ENCODE data around the gene VWCE.

The VWCE gene

GRCh38 chr11:61332797-61333549 is 37.9 kb upstream of the VWCE start, which contains the start of the genes DDB1 and TKFC:
DDB1 (minus strand) TSS chr11:61333105; CDS start chr11:61332968, 137 bp downstream.
TKFC (plus strand) TSS chr11:61333228; CDS start chr11:61334729, 1,501 bp downstream.
- TF ChIP-seq, protein P1, sequence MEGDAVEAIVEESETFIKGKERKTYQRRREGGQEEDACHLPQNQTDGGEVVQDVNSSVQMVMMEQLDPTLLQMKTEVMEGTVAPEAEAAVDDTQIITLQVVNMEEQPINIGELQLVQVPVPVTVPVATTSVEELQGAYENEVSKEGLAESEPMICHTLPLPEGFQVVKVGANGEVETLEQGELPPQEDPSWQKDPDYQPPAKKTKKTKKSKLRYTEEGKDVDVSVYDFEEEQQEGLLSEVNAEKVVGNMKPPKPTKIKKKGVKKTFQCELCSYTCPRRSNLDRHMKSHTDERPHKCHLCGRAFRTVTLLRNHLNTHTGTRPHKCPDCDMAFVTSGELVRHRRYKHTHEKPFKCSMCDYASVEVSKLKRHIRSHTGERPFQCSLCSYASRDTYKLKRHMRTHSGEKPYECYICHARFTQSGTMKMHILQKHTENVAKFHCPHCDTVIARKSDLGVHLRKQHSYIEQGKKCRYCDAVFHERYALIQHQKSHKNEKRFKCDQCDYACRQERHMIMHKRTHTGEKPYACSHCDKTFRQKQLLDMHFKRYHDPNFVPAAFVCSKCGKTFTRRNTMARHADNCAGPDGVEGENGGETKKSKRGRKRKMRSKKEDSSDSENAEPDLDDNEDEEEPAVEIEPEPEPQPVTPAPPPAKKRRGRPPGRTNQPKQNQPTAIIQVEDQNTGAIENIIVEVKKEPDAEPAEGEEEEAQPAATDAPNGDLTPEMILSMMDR (conservative IDR thresholded peaks at IDR 0.05; ENCODE audit: low read length): no peak
- peak within 1 kb of the TSS; percentile 90 for H3K4me3 ChIP-seq (ENCODE audit: low read length)
- DNase-seq (ENCODE audit: low read depth): peak; percentile 86

DNA sequence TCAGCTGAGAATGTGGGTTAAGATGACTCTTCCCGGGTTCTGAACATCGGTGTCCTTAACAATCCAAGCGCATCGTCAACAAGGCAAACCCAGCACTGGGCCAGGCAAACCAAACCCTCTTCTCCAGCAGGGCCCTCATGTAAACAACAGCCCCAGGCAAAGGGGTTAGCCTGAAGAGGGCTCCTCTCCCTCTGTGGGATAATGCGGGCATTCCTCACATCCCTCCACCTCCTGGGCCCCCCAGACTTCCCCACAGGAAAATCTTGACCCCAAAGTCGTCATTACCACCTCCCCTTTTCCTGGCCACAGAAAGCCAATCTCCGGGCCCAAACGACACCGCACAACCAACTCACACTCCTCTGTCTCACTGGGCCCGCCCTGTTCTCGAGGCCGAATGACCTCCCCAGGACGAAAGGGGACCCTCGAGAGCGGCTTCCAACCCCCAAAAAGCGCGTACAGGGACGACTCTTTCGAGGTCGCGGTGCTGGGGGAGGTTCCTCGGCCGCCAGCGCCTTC is 37.2 kb upstream of the VWCE start:
- peak overlapping the region; percentile 90 for H3K4me3 ChIP-seq (ENCODE audit: low read length)
- DNase-seq (ENCODE audit: low read depth): peak; percentile 41
- TF ChIP-seq, protein P1 (conservative IDR thresholded peaks at IDR 0.05; ENCODE audit: low read length): peak; percentile 19; the same call in 1 of the 2 replicates

- no peak for DNase-seq (ENCODE audit: low read depth)
- TF ChIP-seq, protein P1 (conservative IDR thresholded peaks at IDR 0.05; ENCODE audit: low read length): no peak
- peak overlapping the region; percentile 90 for H3K4me3 ChIP-seq (ENCODE audit: low read length)
Measured at GRCh38 chr11:61331651-61332050, 36.5 kb upstream of the VWCE start.

DNA sequence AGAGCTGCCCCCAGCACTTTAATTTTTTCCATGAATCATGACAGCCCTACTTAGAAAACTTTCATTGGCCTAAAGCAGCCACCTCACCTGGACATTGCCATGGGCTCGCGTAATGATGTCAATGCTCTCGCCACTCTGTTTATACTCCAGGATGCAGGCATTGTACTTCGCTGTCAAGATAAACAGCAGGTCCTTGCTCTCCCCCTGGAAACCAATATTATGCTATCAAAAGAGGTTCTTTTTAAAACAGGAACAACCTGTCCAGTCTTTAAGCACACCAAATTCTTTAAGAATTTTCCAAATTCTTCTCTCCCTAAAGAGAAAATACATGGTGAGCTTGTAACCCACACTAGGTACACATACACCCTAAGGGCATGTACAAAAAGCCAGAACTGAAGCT is 34.8 kb upstream of the VWCE start:
- DNase-seq (ENCODE audit: low read depth): no peak
- TF ChIP-seq, protein P1 (conservative IDR thresholded peaks at IDR 0.05; ENCODE audit: low read length): no peak
- H3K4me3 ChIP-seq (ENCODE audit: low read length): no peak overlapping the region

DNA sequence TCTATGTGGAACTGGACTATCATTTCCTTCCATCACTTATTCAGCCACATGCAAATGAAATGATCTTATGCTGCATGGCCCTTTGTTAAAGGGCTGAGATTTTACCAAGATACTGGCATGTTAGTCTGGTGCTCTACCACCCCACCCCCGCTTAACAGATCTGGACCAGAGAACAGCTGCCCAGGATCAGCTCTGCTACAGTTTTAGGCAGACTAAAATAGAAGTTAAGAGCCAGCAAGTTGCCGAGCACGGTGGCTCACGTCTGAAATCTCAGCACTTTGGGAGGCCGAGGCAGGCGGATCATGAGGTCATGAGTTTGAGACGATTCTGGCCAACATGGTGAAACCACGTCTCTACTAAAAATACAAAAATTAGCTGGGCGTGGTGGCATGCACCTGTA is 33.2 kb upstream of the VWCE start:
- DNase-seq (ENCODE audit: low read depth): no peak
- TF ChIP-seq, protein P1 (conservative IDR thresholded peaks at IDR 0.05; ENCODE audit: low read length): no peak

GRCh38 chr11:61327669-61328071 is 32.6 kb upstream of the VWCE start:
- peak; percentile 76 for DNase-seq (ENCODE audit: low read depth)
- TF ChIP-seq, protein P1 (conservative IDR thresholded peaks at IDR 0.05; ENCODE audit: low read length): no peak
- no peak overlapping the region for H3K4me3 ChIP-seq (ENCODE audit: low read length)

More for the DNA sequence above, 33.2 kb upstream of the VWCE start:
- no peak overlapping the region for H3K4me3 ChIP-seq (ENCODE audit: low read length)
